IMR-90 (cell line): ENCODE data around the gene RNF223. TPM values are rescaled to one million over a fixed set of nuclear protein-coding genes. Genes with fewer than 3 reads are reported as not detected.

Experiments
- ATAC-seq: fragments of 200-7000 bp; cut with Tn5 transposase; 2 replicates; pipeline ENCODE4 v1.9.1; 2020; ENCODE audit warnings: low read depth, mild to moderate bottlenecking, moderate library complexity
- BruUV-seq: library from RNA; stranded (reverse); fragments of 400-500 nt; replicated peaks from 2 replicates; lab custom pipeline; 2021; lab: Mats Ljungman, UMichigan
- CTCF ChIA-PET: fragments of 300-600 bp; formaldehyde crosslinking; extraction: SDS; loops from one replicate; lab custom pipeline; 2021; ENCODE audit warnings: antibody characterized with exemption; lab: Yijun Ruan, JAX
- POLR2A ChIA-PET: fragments of 300-600 bp; sonication (Branson Sonifier 250); formaldehyde crosslinking; loops from one replicate; lab custom pipeline; 2022; ENCODE audit warnings: antibody characterized with exemption; ENCODE audit not compliant: unreplicated experiment; lab: Charles Lee
- DNase-seq: peaks from one replicate; pipeline ENCODE4 v3.0.0; 2013
- H2AFZ ChIP-seq: replicated peaks from 2 replicates; pipeline ENCODE3; 2013; ENCODE audit warnings: low read length, mild to moderate bottlenecking; ENCODE audit not compliant: poor library complexity
- H2AK5ac ChIP-seq: 2 replicates; pipeline ENCODE4 v1.6.1; 2013; ENCODE audit warnings: low read depth, low read length, inconsistent platforms
- H2AK9ac ChIP-seq: replicated peaks from 2 replicates; pipeline ENCODE3; 2013; ENCODE audit warnings: mild to moderate bottlenecking, low read depth, low read length, moderate library complexity; ENCODE audit not compliant: poor library complexity
- H2BK120ac ChIP-seq: 2 replicates; pipeline ENCODE4 v1.6.1; 2013; ENCODE audit warnings: low read depth, low read length, inconsistent platforms
- H2BK15ac ChIP-seq: 3 replicates; pipeline ENCODE4 v1.6.1; 2013; ENCODE audit warnings: low read depth, low read length, inconsistent platforms
- H2BK20ac ChIP-seq: 2 replicates; pipeline ENCODE4 v1.6.1; 2013; ENCODE audit warnings: low read depth, mild to moderate bottlenecking, inconsistent platforms, low read length, moderate library complexity
- H2BK5ac ChIP-seq: 2 replicates; pipeline ENCODE4 v1.6.1; 2013; ENCODE audit warnings: mild to moderate bottlenecking, low read depth, low read length, inconsistent platforms; ENCODE audit not compliant: poor library complexity, severe bottlenecking
- H3K14ac ChIP-seq: replicated peaks from 2 replicates; pipeline ENCODE4 v1.6.1; 2013; ENCODE audit warnings: low read depth, low read length, inconsistent platforms
- H3K18ac ChIP-seq: 2 replicates; pipeline ENCODE4 v1.6.1; 2013; ENCODE audit warnings: low read depth, low read length, control low read depth
- H3K23ac ChIP-seq: 2 replicates; pipeline ENCODE4 v1.6.1; 2013; ENCODE audit warnings: low read depth, low read length, inconsistent platforms
- H3K27ac ChIP-seq: 2 replicates; pipeline ENCODE4 v1.5.1; 2013; ENCODE audit warnings: mild to moderate bottlenecking, control low read depth, low read length; ENCODE audit not compliant: insufficient read depth
- H3K27me3 ChIP-seq: 2 replicates; pipeline ENCODE4 v1.6.1; 2013; ENCODE audit warnings: low read length; ENCODE audit not compliant: control insufficient read depth, insufficient read depth
- H3K36me3 ChIP-seq: 2 replicates; pipeline ENCODE4 v1.6.1; 2013; ENCODE audit warnings: low read length, mixed read lengths; ENCODE audit not compliant: control insufficient read depth, insufficient read depth
- H3K4ac ChIP-seq: 2 replicates; pipeline ENCODE4 v1.6.1; 2013; ENCODE audit warnings: low read depth, low read length, inconsistent platforms
- H3K4me1 ChIP-seq: 2 replicates; pipeline ENCODE4 v1.6.1; 2013; ENCODE audit warnings: low read length, mixed read lengths; ENCODE audit not compliant: control insufficient read depth, insufficient read depth
- H3K4me2 ChIP-seq: 2 replicates; pipeline ENCODE4 v1.6.1; 2013; ENCODE audit warnings: low read depth, mild to moderate bottlenecking, control low read depth, low read length, moderate library complexity
- H3K4me3 ChIP-seq: 2 replicates; pipeline ENCODE4 v1.5.1; 2013; ENCODE audit warnings: low read depth, mild to moderate bottlenecking, control low read depth, low read length, moderate library complexity; ENCODE audit not compliant: insufficient read depth
- H3K56ac ChIP-seq: 2 replicates; pipeline ENCODE4 v1.6.1; 2013; ENCODE audit warnings: low read length, inconsistent platforms; ENCODE audit not compliant: insufficient read depth; ENCODE audit errors: extremely low read depth
- H3K79me1 ChIP-seq, 2 experiments: 2 replicates each; pipeline ENCODE4 v1.6.1; 2013; ENCODE audit warnings: low read length in 2 of 2, inconsistent platforms in 1 of 2, low read depth in 1 of 2
- H3K9ac ChIP-seq: 2 replicates; pipeline ENCODE4 v1.6.1; 2013; ENCODE audit warnings: low read depth, low read length, control low read depth
- H3K9me1 ChIP-seq: 2 replicates; pipeline ENCODE4 v1.6.1; 2013; ENCODE audit warnings: low read length, inconsistent platforms; ENCODE audit not compliant: insufficient read depth
- H3K9me3 ChIP-seq: 2 replicates; pipeline ENCODE4 v1.6.1; 2013; ENCODE audit warnings: low read length; ENCODE audit not compliant: control insufficient read depth, insufficient read depth
- H4K20me1 ChIP-seq: 2 replicates; pipeline ENCODE4 v1.6.1; 2013; ENCODE audit warnings: low read length, inconsistent platforms; ENCODE audit not compliant: insufficient read depth
- H4K5ac ChIP-seq: 2 replicates; pipeline ENCODE4 v1.6.1; 2013; ENCODE audit warnings: mild to moderate bottlenecking, low read depth, low read length, control low read depth
- H4K8ac ChIP-seq, 2 experiments: 2 replicates each; pipeline ENCODE4 v1.6.1; 2013; ENCODE audit warnings: low read depth in 2 of 2, low read length in 2 of 2, control low read depth in 1 of 2, inconsistent platforms in 1 of 2
- H4K91ac ChIP-seq: 2 replicates; pipeline ENCODE4 v1.6.1; 2013; ENCODE audit warnings: low read depth, low read length, inconsistent platforms; ENCODE audit not compliant: insufficient read depth
- MXI1 ChIP-seq: IDR thresholded peaks from 2 replicates; pipeline ENCODE4 v1.6.1; 2012; ENCODE audit warnings: low read depth, mild to moderate bottlenecking, low read length, moderate library complexity, borderline replicate concordance
- NFE2L2 ChIP-seq: fragments of 150-350 bp; IDR thresholded peaks from 2 replicates; pipeline ENCODE4 v1.6.1; 2016; ENCODE audit warnings: low read depth, mild to moderate bottlenecking, low read length
- SMC3 ChIP-seq: fragments of 150-350 bp; IDR thresholded peaks from 2 replicates; pipeline ENCODE4 v1.6.1; 2016; ENCODE audit warnings: low read depth, mild to moderate bottlenecking, antibody characterized with exemption, low read length, moderate library complexity
- WGBS, 2 experiments: methylation state at CpG; one replicate each; pipeline versions ENCODE4 v1.1.5 to v1.1.7; 2013; ENCODE audit warnings: missing lambda C conversion rate in 2 of 2; ENCODE audit not compliant: insufficient read length in 1 of 2; ENCODE audit errors: extremely low coverage in 2 of 2; 5-methylcytosine and 5-hydroxymethylcytosine counted together
- dilution Hi-C: fragments of 300-500 bp; cut with HindIII; formaldehyde crosslinking; loops from one replicate; pipeline ENCODE4 v1.14.3; 2018; ENCODE audit warnings: low sequenced_read_pairs; ENCODE audit not compliant: unreplicated experiment
- in situ Hi-C: fragments of 300-500 bp; cut with MboI; formaldehyde crosslinking; loops from 3 replicates; pipeline ENCODE4 v1.14.3; 2019; ENCODE audit warnings: low sequenced_read_pairs, inconsistent platforms, mixed read lengths
- intact Hi-C: fragments of 100-400 bp; cut with micrococcal nuclease; formaldehyde crosslinking; loops from 2 replicates; pipeline ENCODE4 v1.10.0; 2022
- polyA plus RNA-seq, 3 experiments: library from polyadenylated mRNA; depleted of rRNA; stranded (reverse); fragments of >200 nt; gene quantifications; 2 replicates each; pipeline ENCODE4 v1.2.3, GENCODE V29; 2012; ENCODE audit warnings: low replicate concordance in 1 of 3
- total RNA-seq: library from RNA; depleted of rRNA; stranded (reverse); fragments of >200 nt; gene quantifications from 2 replicates; pipeline ENCODE4 v1.2.3, GENCODE V29; 2012
- TF ChIP-seq, protein P1 (sequence below): fragments of 150-350 bp; IDR thresholded peaks from 2 replicates; pipeline ENCODE4 v1.6.1; 2017; ENCODE audit warnings: mild to moderate bottlenecking, antibody characterized with exemption, low read length, low read depth
- TF ChIP-seq, protein P2 (sequence below): fragments of 150-350 bp; IDR thresholded peaks from 2 replicates; pipeline ENCODE4 v1.6.1; 2016; ENCODE audit warnings: low read depth, mild to moderate bottlenecking, low read length, moderate library complexity, borderline replicate concordance

RNF223 gene
- total and polyA plus RNA-seq, 2 of the 4 experiments (the other 2 are of a cell fraction) = not detected

DNA sequence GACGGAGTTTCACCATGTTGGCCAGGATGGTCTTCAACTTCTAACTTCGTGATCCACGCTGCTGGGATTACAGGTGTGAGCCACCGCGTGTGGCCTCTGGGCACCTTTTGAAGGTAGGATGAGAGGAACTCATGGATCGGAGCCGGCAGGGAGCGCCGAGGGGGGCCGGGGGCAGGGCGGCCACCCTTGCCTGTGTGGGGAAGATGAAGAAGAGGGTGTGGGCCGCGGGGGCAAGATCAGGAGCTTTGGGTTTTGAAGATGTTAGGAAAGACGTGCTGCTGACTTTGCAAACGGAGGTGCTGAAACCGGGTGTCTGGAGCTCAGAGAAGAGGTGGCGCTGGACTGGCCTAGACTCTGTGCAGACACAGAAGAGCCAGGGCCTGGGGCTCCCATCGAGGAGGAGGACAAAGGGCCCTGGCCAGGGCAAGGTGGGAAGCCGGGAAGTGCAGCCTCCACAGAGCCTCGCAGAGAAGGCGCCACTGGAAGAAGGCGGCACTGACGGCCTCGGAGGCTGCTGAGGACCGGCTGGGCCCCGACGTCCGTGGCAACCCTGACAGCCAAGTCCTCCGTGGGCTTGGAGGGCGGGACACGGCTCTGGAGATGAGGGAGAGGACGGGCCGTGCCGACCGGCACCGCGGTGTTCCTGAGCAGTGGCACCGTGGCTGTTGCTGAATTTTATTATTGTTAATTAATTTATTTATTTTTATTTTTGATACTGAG is 13.7 kb downstream of the RNF223 start:
- Histone ChIP-seq H2AK9ac (peak overlapping the region; percentile 78), H4K5ac (no peak overlapping the region), H3K27me3 (peaks cover 4% of the 10 kb centered on the region; the same call in 1 of the 2 replicates), H2BK120ac (no peak overlapping the region), H2BK5ac (no peak overlapping the region), H4K91ac (no peak overlapping the region), H3K14ac (no peak overlapping the region), H2AFZ (no peak overlapping the region), H3K79me1 (0 out of 4 replicates have a peak, but pooled peaks cover 0 to 4% of the 10 kb centered on the region in 2 experiments), H2BK20ac (no peak overlapping the region), H3K18ac (no peak overlapping the region), H3K27ac (no peak overlapping the region), H3K9me1 (0 out of 2 replicates have a peak, but pooled peaks cover 4% of the 10 kb centered on the region), H3K9me3 (no peaks in the 10 kb centered on the region), H4K20me1 (peaks cover 6% of the 10 kb centered on the region; the same call in 1 of the 2 replicates), H3K4me1 (peaks cover 13% of the 10 kb centered on the region), H3K4me2 (peak overlapping the region; percentile 95; the same call in 1 of the 2 replicates), H3K4me3 (no peak overlapping the region), H3K4ac (no peak overlapping the region), H3K9ac (no peak overlapping the region), H3K56ac (no peak overlapping the region), H2AK5ac (peak overlapping the region; percentile 8; the same call in 1 of the 2 replicates), H2BK15ac (no peak overlapping the region), H4K8ac (no peak overlapping the region), H3K36me3 (peaks cover 4% of the 10 kb centered on the region; the same call in 1 of the 2 replicates), H3K23ac (no peak overlapping the region)
- 42% methylated on average over 22 of the region's 38 CpGs; no CpG with 5 or more reads in 1 of the 2 experiments for WGBS, 2 experiments
- BruUV-seq = no TSS peak
- intact Hi-C loops = no loop called here
- in situ Hi-C loops = no loop called here
- dilution Hi-C loops = no loop called here
- ChIA-PET POLR2A (interaction anchor here (0.6 kb wide), 1 partner anchor 12 kb away, joined by 3 read pairs; no protein-coding TSS in a partner anchor), CTCF (no interaction called here)
- TF ChIP-seq, protein P1, sequence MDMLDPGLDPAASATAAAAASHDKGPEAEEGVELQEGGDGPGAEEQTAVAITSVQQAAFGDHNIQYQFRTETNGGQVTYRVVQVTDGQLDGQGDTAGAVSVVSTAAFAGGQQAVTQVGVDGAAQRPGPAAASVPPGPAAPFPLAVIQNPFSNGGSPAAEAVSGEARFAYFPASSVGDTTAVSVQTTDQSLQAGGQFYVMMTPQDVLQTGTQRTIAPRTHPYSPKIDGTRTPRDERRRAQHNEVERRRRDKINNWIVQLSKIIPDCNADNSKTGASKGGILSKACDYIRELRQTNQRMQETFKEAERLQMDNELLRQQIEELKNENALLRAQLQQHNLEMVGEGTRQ = no peak
- TF ChIP-seq MXI1 (no peak), NFE2L2 (no peak), SMC3 (no peak)
- TF ChIP-seq, protein P2, sequence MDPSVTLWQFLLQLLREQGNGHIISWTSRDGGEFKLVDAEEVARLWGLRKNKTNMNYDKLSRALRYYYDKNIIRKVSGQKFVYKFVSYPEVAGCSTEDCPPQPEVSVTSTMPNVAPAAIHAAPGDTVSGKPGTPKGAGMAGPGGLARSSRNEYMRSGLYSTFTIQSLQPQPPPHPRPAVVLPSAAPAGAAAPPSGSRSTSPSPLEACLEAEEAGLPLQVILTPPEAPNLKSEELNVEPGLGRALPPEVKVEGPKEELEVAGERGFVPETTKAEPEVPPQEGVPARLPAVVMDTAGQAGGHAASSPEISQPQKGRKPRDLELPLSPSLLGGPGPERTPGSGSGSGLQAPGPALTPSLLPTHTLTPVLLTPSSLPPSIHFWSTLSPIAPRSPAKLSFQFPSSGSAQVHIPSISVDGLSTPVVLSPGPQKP = no peak
- DNase-seq (no peak), ATAC-seq (no peak)
